ENCODE measurements around the gene TMBIM6.

DNA sequence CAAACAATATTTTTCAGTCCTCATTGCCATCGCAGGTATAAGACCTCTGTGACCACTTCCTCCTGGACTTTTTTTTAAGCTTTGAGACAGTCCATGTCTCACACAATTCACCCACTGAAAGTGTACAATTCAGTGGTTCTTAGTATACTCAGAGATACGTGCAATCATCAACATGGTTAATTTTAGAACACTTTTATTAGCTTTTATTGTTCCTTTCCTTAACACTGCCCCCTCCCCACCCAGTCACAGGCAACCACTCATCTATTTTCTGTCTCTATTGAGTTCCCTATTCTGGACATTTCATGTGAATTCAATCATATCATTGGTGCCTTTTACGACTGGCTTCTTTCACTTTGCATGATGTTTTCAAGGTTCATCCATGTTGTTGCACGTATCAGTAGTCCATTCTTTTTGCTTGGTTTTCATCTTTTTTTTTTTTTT lies 70.6 kb downstream of the TMBIM6 start:
- TF ChIP-seq, protein P1, sequence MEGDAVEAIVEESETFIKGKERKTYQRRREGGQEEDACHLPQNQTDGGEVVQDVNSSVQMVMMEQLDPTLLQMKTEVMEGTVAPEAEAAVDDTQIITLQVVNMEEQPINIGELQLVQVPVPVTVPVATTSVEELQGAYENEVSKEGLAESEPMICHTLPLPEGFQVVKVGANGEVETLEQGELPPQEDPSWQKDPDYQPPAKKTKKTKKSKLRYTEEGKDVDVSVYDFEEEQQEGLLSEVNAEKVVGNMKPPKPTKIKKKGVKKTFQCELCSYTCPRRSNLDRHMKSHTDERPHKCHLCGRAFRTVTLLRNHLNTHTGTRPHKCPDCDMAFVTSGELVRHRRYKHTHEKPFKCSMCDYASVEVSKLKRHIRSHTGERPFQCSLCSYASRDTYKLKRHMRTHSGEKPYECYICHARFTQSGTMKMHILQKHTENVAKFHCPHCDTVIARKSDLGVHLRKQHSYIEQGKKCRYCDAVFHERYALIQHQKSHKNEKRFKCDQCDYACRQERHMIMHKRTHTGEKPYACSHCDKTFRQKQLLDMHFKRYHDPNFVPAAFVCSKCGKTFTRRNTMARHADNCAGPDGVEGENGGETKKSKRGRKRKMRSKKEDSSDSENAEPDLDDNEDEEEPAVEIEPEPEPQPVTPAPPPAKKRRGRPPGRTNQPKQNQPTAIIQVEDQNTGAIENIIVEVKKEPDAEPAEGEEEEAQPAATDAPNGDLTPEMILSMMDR (IDR thresholded peaks at IDR 0.05): no peak
- no peak for TF ChIP-seq EP300 (IDR thresholded peaks at IDR 0.05)
- no peak for TF ChIP-seq POLR2AphosphoS5 (IDR thresholded peaks at IDR 0.05)

All from stomach (tissue), 4 donors.